Measurements from ENCODE around the gene CASK.

GRCh38 chrX:41808047-41808446 is 115.3 kb downstream of the CASK start:
- TF ChIP-seq LEF1 (IDR thresholded peaks at IDR 0.05; ENCODE audit: borderline replicate concordance) (no peak), ELF4 (IDR thresholded peaks at IDR 0.05) (no peak), BHLHE40 (IDR thresholded peaks at IDR 0.05; ENCODE audit: borderline replicate concordance) (no peak), NFRKB (IDR thresholded peaks at IDR 0.05) (no peak), SUZ12 (IDR thresholded peaks at IDR 0.05) (no peak), TARDBP (IDR thresholded peaks at IDR 0.05) (no peak), ZNF384 (IDR thresholded peaks at IDR 0.05) (no peak)
